SK-N-DZ (cell line): ENCODE measurements around the gene FRRS1.
A peak's percentile ranks its signal among the peaks of the same experiment; 100 is the strongest.
"Not testable (repeated sequence)": the region's sequence is repeated elsewhere in the genome, so short reads cannot be mapped to it uniquely, and the experiment has no call there.

Experiments used
- DNase-seq: peaks from one replicate; pipeline ENCODE4 v3.0.0-alpha.2; 2015; ENCODE audit warnings: low spot score

The FRRS1 gene

GRCh38 chr1:99764909-99765308 lies 1.5 kb downstream of the FRRS1 start:
- DNase-seq: no peak

GRCh38 chr1:99764439-99764838 lies 2.0 kb downstream of the FRRS1 start:
- DNase-seq: no peak

GRCh38 chr1:99763956-99764355 lies 2.5 kb downstream of the FRRS1 start:
- no peak for DNase-seq

GRCh38 chr1:99761774-99762173 lies 4.7 kb downstream of the FRRS1 start:
- DNase-seq: no peak

- DNase-seq: no peak
These were observed 6.8 kb downstream of the FRRS1 start for GRCh38 chr1:99759518-99760160.

GRCh38 chr1:99758686-99759517 lies 7.5 kb downstream of the FRRS1 start:
- DNase-seq: not testable (repeated sequence)

- DNase-seq: no peak
These were observed 8.3 kb downstream of the FRRS1 start for GRCh38 chr1:99758073-99758511.

- no peak for DNase-seq
These were observed 9.8 kb downstream of the FRRS1 start for GRCh38 chr1:99756598-99756997.

GRCh38 chr1:99755664-99756063 lies 10.8 kb downstream of the FRRS1 start:
- DNase-seq: no peak

- no peak for DNase-seq
These were observed 11.7 kb downstream of the FRRS1 start for GRCh38 chr1:99754697-99755096.

- no peak for DNase-seq
These were observed 12.3 kb downstream of the FRRS1 start for GRCh38 chr1:99754055-99754626.

GRCh38 chr1:99751877-99752504 lies 14.4 kb downstream of the FRRS1 start:
- DNase-seq: no peak

- DNase-seq: no peak
These were observed 16.7 kb downstream of the FRRS1 start for GRCh38 chr1:99749504-99750347.

- DNase-seq: no peak
These were observed 18.0 kb downstream of the FRRS1 start for GRCh38 chr1:99748419-99748818.

GRCh38 chr1:99745684-99746083 lies 20.8 kb downstream of the FRRS1 start:
- no peak for DNase-seq

- DNase-seq: no peak
These were observed 21.4 kb downstream of the FRRS1 start for GRCh38 chr1:99745061-99745460.

GRCh38 chr1:99740141-99740540 lies 26.3 kb downstream of the FRRS1 start:
- no peak for DNase-seq

GRCh38 chr1:99738858-99739465 lies 27.5 kb downstream of the FRRS1 start:
- no peak for DNase-seq

- peak; percentile 75 for DNase-seq
These were observed 29.4 kb downstream of the FRRS1 start for GRCh38 chr1:99737016-99737415.

- DNase-seq: no peak
These were observed 30.6 kb downstream of the FRRS1 start for GRCh38 chr1:99735852-99736251.

GRCh38 chr1:99731384-99731783 lies 35.1 kb downstream of the FRRS1 start:
- no peak for DNase-seq
